Left ventricle myocardium inferior (tissue), 1 donor: ENCODE data around the gene NUDT19. TPM values are rescaled to one million over a fixed set of nuclear protein-coding genes. Genes with fewer than 3 reads are reported as not detected.

Experiments
- DNase-seq: peaks from one replicate; pipeline ENCODE4 v3.0.0-alpha.2; 2020
- H3K27ac ChIP-seq: fragments of 200-600 bp; replicated peaks from 2 replicates; pipeline ENCODE4 v1.8.0; 2021
- H3K27me3 ChIP-seq: fragments of 200-600 bp; 2 replicates; pipeline ENCODE4 v1.8.0; 2021; ENCODE audit warnings: low read depth
- H3K36me3 ChIP-seq: fragments of 200-600 bp; 2 replicates; pipeline ENCODE4 v1.8.0; 2021
- H3K4me1 ChIP-seq: fragments of 200-600 bp; 2 replicates; pipeline ENCODE4 v1.8.0; 2021
- H3K4me3 ChIP-seq: fragments of 200-600 bp; 2 replicates; pipeline ENCODE4 v1.8.0; 2021; ENCODE audit warnings: mild to moderate bottlenecking, moderate library complexity
- H3K9me3 ChIP-seq: fragments of 200-600 bp; replicated peaks from 2 replicates; pipeline ENCODE4 v1.8.0; 2021
- intact Hi-C: fragments of 100-400 bp; cut with micrococcal nuclease; formaldehyde crosslinking; loops from one replicate; pipeline ENCODE4 v1.11.0; 2022
- total RNA-seq: library from RNA; stranded (reverse); fragmentation: NEBNext Ultra II Directional; extraction: Animal tissue kit (Norgen Biotek cat#: 25700); gene quantifications from one replicate; pipeline ENCODE4 v1.2.1, GENCODE V29; 2021
- TF ChIP-seq, protein P1 (sequence below): fragments of 200-600 bp; IDR thresholded peaks from 2 replicates; pipeline ENCODE4 v1.8.0; 2021; ENCODE audit warnings: antibody characterized with exemption, mild to moderate bottlenecking, borderline replicate concordance
- donor health status: DM: no; HTN: yes; CAD: no; lungs with severe emphysema.

The NUDT19 gene
- total RNA-seq, 1 donor from 2014 or later: 22.7 TPM

DNA sequence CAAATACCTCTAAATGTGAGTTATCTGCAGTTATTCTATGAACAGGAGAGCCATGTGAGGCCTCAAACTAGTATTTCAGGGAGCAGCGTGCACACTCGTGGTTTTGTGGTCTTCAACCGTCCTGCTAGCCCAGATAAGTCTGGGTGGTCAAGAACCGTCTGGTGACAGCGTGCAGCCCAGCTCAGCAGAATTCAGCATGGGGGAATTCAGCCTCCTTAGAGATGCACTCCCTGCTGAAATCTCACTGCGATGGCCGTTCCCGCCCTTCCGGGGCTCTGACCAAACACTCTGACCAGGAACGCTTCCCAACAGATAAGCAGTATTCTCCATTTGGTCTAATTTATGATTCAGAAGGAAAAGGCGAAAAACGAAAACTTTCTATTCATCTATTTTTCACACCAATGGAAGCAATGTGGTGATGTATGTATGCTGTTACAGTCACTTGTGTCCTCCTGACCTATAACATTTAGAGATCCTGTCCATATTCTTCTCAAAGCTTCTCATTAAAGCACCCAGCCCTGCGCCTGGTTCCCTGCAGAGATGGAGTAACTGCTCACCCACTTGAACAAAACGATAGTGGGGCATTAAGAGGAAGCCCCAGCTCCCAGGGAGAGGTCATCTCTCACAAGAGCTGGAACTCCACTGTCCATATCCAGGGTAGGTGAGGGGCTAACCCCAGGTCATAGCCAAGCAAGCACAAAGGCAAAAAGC lies 19.6 kb upstream of the NUDT19 start:
- Histone ChIP-seq H3K4me3 (no peak overlapping the region), H3K9me3 (no peaks in the 10 kb centered on the region), H3K27me3 (peaks cover 14% of the 10 kb centered on the region), H3K27ac (no peak overlapping the region), H3K36me3 (peaks cover 12% of the 10 kb centered on the region), H3K4me1 (peaks cover 94% of the 10 kb centered on the region)
- TF ChIP-seq, protein P1, sequence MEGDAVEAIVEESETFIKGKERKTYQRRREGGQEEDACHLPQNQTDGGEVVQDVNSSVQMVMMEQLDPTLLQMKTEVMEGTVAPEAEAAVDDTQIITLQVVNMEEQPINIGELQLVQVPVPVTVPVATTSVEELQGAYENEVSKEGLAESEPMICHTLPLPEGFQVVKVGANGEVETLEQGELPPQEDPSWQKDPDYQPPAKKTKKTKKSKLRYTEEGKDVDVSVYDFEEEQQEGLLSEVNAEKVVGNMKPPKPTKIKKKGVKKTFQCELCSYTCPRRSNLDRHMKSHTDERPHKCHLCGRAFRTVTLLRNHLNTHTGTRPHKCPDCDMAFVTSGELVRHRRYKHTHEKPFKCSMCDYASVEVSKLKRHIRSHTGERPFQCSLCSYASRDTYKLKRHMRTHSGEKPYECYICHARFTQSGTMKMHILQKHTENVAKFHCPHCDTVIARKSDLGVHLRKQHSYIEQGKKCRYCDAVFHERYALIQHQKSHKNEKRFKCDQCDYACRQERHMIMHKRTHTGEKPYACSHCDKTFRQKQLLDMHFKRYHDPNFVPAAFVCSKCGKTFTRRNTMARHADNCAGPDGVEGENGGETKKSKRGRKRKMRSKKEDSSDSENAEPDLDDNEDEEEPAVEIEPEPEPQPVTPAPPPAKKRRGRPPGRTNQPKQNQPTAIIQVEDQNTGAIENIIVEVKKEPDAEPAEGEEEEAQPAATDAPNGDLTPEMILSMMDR: no peak
- intact Hi-C loops: no loop called here
- DNase-seq: no peak

DNA sequence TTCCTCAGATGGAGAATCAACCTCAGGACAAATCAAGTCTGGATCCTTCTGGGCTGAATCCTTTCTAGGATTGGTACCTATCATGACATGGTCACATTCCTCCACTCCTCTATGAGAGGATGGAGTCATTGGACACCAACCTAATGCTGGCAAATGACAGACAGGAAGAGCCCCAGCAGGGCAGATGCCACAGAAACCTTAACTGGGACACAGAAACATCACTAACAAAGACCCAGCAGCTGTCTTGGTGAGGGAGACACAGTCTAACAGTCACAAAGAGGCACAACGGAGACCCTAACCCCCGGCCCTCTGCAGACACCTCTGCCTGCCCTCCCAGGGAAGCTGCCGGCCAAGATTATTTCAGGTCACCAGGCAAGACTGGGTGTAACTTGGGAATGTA lies 18.8 kb upstream of the NUDT19 start:
- no peak overlapping the region for H3K27ac ChIP-seq
- peaks cover 11% of the 10 kb centered on the region for H3K36me3 ChIP-seq
- intact Hi-C loops: no loop called here
- no peak overlapping the region for H3K4me3 ChIP-seq
- no peak for DNase-seq
- TF ChIP-seq, protein P1: no peak
- H3K27me3 ChIP-seq: peaks cover 22% of the 10 kb centered on the region
- no peaks in the 10 kb centered on the region for H3K9me3 ChIP-seq
- peaks cover 92% of the 10 kb centered on the region for H3K4me1 ChIP-seq

DNA sequence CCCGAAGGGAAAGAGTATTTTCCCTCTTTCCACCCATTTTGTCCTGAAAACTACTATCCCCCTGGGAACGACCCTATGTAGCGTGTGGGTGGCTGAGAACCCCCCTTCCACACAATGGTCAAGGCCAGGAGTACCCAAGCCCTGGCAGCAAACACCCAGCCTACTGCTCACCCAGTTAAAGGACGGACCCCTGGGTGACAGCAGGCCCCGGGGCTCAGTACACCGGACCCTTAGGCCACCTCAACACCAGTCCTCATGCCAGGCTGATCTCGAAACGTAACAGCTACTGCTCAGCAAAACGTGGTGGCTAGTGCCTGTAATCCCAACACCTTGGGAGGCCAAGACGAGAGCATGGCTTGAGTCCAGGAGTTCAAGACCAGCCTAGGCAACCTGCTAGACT lies 18.0 kb upstream of the NUDT19 start:
- no peaks in the 10 kb centered on the region for H3K9me3 ChIP-seq
- H3K27ac ChIP-seq: peak overlapping the region; percentile 11
- no peak for DNase-seq
- H3K27me3 ChIP-seq: peaks cover 30% of the 10 kb centered on the region
- TF ChIP-seq, protein P1: no peak
- peaks cover 88% of the 10 kb centered on the region for H3K4me1 ChIP-seq
- peak overlapping the region; percentile 94 for H3K4me3 ChIP-seq
- H3K36me3 ChIP-seq: peaks cover 11% of the 10 kb centered on the region
- intact Hi-C loops: no loop called here

DNA sequence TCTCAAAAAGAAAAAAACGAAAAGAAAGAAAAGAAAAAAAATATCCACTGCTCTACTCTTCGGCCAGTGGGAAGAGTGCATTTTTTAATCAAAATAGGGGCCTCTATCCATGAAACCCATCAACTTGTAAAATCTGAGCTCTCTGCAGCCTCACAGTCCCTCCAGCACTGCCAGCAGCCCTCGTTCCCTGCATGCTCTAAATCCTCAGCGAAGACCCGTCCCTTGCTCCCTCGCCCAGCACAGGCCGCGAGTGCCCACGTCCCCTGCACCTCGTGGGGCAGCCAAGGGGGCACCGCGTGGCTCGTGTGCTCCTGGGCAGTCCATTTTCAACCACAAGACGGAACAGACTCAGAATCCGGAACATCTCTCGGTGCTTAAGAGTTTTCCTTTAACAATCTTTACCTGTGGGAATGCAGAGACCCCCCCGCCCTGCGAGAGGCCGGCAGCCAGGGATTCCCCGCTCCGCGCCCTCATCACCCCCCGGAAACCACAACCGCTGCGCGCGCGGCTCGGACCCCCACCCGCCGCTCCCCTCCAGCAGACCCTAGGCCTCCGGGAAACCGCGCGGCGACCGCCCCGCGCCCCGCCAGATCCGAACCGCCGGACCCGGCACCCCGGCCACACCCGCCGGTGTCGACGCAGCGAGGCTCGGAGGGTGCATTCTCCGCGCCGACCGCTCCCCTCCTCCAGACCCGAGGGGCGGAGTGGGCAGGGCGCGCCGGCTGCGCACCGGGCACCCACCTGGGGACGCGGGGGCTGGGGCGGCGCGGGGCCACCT lies 17.3 kb upstream of the NUDT19 start:
- intact Hi-C loops: no loop called here
- H3K36me3 ChIP-seq: peaks cover 6% of the 10 kb centered on the region
- TF ChIP-seq, protein P1: no peak
- peaks cover 80% of the 10 kb centered on the region for H3K4me1 ChIP-seq
- no peaks in the 10 kb centered on the region for H3K9me3 ChIP-seq
- peaks cover 32% of the 10 kb centered on the region for H3K27me3 ChIP-seq
- peak overlapping the region; percentile 93 for H3K27ac ChIP-seq
- H3K4me3 ChIP-seq: peak overlapping the region; percentile 94
- no peak for DNase-seq

DNA sequence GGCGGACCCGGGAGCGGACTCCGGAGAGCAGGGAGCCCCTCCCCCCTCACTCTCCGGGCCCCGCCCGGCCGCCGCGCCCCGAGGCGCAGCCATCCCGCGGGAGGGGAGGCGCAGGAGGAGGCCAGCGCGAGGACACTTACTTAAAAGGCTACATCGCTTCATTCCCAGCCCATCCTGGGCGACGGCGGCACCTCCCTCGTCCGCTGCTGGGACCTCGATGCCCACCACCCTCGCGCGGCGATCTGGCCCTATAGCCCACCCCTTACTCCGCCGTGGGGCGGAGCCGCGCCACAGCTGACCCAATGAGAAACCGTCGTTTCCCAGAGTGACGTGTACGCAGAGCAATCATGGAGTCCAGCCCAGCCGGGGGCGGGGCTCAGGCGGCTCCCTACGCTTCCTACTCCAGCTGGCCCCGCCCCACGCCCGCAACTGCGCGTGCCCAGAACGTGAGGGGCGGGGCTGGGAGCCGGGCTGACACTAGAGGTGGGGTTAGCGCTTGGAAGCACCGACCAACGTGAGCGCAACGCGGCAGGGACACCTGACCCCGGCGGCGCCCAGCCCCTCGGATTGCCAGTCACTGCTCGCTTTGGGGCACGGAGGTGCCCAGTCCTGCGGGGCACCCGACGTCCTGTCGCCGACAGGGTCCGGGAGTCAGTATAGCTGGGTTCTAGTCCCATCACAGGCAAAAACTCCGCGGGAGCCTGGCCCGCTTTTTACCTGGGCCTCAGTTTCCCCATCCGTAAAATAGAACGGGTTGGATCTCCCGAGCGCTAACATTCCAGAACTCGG lies 16.5 kb upstream of the NUDT19 start, which contains the start of gene ANKRD27:
ANKRD27 (minus strand) TSS at position 250 of the 789 bp plus-strand sequence. CDS start 16,165 bp downstream, outside the sequence.
- intact Hi-C loops: no loop called here
- H3K4me1 ChIP-seq: peaks cover 73% of the 10 kb centered on the region
- peak; percentile 98 for DNase-seq
- TF ChIP-seq, protein P1: no peak
- H3K27ac ChIP-seq: peak within 1 kb of the TSS; percentile 93
- H3K36me3 ChIP-seq: peaks cover 4% of the 10 kb centered on the region
- H3K9me3 ChIP-seq: no peaks in the 10 kb centered on the region
- H3K27me3 ChIP-seq: peaks cover 32% of the 10 kb centered on the region
- peak within 1 kb of the TSS; percentile 94 for H3K4me3 ChIP-seq
